DLD1 (cell line): ENCODE results near the gene ADGRA1.

Experiments
- in situ Hi-C: cut with HindIII; loops from 2 replicates; pipeline ENCODE4 v1.10.0; 2017; ENCODE audit warnings: low sequenced_read_pairs

Gene ADGRA1, protein sequence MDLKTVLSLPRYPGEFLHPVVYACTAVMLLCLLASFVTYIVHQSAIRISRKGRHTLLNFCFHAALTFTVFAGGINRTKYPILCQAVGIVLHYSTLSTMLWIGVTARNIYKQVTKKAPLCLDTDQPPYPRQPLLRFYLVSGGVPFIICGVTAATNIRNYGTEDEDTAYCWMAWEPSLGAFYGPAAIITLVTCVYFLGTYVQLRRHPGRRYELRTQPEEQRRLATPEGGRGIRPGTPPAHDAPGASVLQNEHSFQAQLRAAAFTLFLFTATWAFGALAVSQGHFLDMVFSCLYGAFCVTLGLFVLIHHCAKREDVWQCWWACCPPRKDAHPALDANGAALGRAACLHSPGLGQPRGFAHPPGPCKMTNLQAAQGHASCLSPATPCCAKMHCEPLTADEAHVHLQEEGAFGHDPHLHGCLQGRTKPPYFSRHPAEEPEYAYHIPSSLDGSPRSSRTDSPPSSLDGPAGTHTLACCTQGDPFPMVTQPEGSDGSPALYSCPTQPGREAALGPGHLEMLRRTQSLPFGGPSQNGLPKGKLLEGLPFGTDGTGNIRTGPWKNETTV

DNA sequence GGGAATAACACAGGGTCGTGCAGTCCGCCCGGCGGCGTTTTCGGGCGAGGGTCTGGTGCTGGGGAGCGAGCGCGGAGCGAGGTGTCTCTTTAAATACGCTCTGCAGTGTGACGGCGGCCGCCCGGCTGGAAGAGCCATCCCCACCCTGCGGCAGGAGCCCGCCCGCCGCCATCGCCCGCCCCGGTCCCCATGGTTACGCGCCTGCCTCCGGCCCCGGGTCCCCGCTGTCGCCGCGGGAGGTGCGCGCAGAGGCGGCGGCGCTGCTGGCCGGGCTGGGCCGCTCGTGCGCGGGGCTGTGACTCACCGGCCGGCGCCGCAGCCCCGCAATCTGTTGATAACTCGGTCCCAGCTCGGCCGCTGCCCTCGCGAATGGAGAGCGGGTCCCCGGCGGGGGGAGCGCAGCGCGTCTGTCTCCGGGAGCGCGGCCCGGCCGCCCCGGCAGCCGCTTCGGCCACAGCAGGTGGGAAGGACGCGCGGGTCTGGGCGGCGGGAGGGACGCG is at the start of gene ADGRA1:
Gene ADGRA1, plus strand, starts transcription at position 246 of the 500 bp plus-strand sequence. CDS start 986 bp downstream, outside the sequence.
- in situ Hi-C loops = no loop called here

DNA sequence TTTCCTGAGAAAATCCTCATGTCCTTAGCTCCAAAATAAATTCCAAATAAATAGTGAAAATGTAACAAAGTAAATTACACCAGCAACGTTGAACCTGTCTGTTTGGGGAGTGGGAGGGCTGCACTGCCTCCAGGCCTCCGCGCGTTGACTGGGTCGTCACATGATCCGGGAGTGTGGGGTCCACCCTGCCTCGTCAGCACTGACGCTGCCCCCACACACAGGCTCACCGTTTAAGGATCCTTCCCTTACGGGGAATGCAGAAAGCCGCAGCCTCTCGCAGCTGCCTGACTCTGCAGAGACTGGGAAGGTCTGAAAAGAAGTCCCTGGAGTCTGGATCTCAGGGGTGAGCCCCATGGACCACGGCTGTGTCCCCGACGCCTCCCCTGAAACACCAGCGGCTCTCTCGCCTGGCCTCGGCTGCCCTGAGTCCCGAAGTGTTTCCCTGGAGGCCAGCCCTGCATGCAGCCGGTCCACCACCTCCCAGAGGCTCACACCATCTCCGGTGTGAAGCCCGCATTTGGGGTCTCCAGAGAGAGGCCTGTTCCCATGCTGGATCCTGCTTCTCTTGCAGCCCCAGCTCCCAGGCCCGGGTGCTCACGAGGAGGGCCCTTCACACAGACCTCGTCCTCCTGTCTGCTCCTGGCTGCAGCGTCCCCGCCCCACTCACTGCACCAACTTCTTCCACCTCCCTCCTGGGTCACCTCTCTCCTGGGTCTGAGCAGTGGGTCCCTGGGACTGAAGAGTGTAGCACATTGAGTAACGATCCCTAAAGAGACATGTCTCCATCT is 49.5 kb upstream of the ADGRA1 start:
- in situ Hi-C loops = loop anchor here (25.0 kb wide), 2 partner anchors 101 to 124 kb away; partner anchors contain the start of genes CFAP46 and KNDC1

DNA sequence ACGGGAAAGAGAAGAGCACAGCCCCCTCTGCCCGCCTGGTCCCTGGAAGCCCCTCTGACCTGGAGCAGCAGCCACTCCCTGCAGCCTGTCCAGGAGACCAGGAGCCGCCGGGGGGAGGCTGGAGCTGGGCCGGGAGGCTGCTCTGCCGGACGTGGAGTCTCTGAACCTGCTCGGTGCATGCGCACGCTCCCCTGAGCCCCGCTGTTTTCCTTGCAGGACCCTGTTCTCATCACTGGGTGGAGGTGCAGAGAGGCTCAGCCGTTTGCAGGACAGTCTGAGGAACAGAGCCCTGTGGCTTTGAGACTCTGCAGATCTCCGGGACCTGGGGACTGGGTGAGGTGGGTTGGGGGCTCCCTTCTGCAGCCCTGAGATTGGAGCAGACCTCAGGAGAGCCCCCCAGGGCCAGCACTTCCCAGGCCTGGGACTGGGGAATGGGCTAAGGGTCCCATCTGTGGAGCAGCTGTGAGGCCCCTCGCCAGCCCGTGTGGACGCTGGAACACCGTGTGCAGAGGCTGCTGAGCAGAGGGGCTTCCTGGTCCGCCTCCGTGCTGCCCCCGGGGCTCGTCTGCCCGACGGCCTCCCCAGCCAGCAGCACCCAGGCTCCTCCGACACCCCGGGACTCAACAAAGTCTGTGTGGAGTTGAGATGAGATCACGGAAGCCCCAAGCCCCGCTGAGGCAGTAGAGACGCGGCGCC is 48.5 kb upstream of the ADGRA1 start:
- in situ Hi-C loops = loop anchor here (25.0 kb wide), 2 partner anchors 102 to 123 kb away; partner anchors contain the start of genes CFAP46 and KNDC1

DNA sequence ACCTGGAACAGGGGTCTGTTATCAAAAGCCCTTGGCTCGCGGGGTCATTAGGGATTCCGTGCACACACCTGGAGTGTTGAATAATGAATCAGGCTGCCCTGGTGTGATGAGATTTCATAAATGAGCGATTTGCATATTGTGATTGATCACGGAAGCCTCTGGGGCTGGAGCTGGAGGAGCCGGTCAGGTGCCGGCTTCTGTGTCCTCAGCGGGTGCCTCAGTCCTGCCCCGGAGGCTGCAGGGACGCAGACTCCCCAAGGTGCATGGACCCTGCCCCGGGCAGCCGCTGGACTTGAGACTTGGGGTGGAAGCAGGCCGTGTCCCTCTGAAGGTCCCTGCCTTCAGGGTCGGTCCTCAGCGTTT is 47.9 kb upstream of the ADGRA1 start:
- in situ Hi-C loops = loop anchor here (25.0 kb wide), 2 partner anchors 102 to 123 kb away; partner anchors contain the start of genes CFAP46 and KNDC1

DNA sequence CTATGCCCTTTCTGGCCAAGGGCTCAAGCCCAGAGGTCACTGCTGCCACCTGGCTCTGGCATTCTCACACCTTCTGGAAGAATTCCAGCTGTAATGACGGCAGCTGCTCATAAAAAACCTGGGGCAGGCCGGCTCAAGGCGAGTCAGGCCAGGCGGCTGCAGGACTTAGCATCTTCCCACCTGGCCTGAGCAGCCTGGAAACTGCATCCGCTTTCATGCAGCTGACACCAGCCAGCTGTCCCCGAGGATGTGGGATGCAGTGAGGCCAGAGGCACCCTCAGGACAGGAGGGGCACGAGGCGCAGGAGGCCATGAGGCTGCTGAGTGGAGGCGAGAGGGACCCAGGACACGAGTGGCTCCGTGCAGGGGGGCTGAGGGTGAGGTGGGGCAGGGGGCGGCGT is 47.5 kb upstream of the ADGRA1 start:
- in situ Hi-C loops = loop anchor here (25.0 kb wide), 2 partner anchors 103 to 122 kb away; partner anchors contain the start of genes CFAP46 and KNDC1

DNA sequence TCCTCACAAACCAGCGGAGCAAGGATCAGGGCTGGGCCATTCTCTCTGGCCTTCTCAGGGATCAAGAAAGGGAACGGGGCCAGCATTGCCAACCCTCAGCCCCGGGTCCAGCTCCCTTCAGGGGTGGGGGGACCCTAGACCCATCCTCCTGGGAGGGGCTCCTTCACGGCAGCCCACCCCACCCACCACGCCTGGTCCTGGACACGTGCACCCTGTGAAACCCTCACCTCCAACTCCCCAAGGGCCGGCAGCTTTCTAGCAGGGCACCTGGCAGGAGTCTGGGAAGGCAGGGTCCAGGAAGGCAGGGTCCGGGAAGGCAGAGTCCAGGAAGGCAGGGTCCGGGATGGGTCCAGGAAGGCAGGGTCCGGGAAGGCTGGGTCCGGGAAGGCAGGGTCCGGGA is 46.6 kb upstream of the ADGRA1 start:
- in situ Hi-C loops = loop anchor here (25.0 kb wide), 2 partner anchors 104 to 121 kb away; partner anchors contain the start of genes CFAP46 and KNDC1

DNA sequence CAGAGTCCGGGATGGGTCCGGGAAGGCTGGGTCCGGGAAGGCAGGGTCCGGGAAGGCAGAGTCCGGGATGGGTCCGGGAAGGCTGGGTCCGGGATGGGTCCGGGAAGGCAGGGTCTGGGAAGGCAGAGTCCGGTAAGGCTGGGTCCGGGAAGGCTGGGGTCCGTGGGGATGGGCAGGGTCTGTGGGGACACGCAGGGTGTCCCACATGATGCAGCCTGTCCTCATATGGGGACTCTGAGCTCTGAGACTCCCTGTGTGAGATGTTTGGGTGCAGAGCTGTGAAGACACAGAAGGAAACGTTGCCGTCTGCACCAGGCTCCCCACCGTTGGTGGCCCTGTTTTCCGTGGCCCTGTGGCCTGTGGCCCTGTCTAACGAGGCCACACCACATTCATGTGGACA is 45.7 kb upstream of the ADGRA1 start:
- in situ Hi-C loops = loop anchor here (25.0 kb wide), 2 partner anchors 105 to 120 kb away; partner anchors contain the start of genes CFAP46 and KNDC1

DNA sequence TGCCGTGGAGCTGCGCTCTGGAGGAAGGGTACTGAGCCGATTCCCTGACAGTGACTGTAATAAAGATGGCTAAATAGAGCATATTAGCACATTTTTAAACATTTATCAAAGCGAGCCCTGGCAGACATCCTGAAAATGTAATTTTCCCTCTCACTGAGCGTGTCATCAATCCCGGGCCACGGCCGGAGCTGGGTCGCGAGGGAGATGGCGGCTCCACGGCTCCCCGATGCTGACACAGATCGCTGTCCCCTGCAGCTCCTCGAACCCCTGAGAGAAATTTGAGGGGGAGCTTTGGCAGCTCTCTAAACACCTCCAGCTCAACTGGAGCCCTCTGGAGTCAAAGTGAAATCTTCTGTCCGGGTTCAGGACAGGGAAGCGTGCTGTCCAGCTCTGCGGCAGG is 44.9 kb upstream of the ADGRA1 start:
- in situ Hi-C loops = loop anchor here (25.0 kb wide), 2 partner anchors 106 to 119 kb away; partner anchors contain the start of genes CFAP46 and KNDC1

DNA sequence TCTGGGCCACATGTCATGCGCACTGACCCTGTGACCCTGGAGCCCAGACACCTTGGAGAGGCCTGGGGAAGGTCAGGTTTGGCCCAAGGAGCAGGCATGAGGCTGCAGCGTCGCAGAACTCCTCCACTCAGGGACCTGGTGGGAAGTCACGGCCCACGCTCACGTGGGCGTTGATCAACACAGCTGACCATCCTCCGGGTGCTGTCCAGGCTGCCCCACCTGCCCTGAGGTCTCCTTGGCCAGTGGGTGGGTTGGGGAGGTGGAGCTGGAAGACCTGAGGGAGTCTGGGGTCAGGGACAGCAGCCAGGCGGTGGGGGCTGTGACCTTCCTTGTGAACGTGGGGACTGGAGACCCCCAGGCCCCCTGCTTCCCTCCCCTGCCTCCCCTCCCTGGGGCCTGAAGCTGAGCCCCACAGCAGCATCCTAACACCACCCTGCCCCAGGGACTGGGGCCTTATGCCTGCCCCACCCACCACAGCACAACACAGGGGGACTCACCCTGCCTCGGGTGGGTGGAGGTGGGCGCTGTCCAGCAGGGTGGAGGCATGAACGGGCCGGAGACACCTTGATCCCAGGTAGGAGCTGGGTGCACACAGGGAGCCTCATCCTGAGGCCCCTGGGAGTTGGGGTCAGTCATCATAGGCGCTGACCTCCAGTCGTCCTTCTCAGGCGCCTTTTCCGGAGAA is 44.0 kb upstream of the ADGRA1 start:
- in situ Hi-C loops = loop anchor here (25.0 kb wide), 2 partner anchors 106 to 119 kb away; partner anchors contain the start of genes CFAP46 and KNDC1

DNA sequence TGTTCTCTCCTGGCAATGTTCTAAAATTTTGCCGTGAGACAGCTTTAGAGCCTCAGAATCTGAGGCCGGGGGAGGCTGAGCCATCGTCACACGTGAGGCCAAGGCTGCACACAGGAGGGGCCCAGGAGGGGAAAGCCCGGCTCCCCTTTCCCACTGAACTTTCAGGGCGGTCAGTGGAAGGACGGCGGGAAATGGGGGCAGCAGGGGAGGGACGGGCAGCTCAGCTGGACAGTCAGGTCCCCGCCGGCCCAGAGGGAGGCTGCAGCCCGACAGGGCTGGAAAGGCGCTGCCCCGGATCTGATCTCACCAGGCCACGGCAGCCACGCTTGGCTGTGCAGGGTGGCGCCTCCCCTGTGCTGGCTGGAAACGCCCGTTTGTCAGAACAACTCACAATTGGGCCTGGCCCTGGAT is 43.3 kb upstream of the ADGRA1 start:
- in situ Hi-C loops = loop anchor here (25.0 kb wide), 2 partner anchors 107 to 118 kb away; partner anchors contain the start of genes CFAP46 and KNDC1

DNA sequence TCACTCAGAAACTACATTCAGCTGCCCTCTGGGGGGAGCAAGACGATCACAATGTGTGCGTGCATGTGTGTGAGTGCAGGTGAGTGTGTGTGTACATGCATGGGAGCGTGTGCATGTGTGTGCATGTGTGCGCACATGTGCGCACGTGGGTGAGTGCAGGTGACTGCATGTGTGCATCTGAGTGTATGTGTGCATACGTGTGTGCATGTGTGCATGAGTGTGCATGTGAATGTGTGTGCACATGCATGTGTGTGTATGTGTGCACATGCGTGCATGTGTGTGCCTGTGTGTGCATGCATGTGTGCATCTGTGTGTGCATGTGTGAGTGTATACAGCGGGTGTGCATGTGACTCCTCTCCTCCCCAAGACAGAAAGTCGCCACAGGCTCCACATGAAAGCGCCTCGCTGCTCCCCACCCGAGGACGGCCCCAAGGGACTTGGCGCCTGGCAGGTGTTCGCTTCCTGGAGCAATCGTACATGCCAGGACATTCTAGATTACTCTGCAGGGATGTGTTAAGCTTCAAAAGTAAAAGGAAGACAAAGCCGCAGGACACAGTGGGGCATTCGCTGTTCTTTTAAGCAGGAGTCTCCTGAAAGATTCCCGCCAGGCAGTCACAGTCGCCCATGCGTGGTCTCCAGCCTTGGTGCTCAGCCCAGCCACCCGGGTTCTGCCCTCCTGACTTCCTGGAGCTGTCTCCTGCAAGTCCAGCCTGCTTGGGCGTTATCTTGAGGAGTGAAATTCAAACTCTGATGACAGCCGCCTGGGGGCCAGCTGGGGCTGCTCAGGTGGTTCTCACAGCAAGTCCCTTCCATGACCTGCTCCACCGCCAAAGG is 42.0 kb upstream of the ADGRA1 start:
- in situ Hi-C loops = loop anchor here (25.0 kb wide), 2 partner anchors 108 to 117 kb away; partner anchors contain the start of genes CFAP46 and KNDC1

DNA sequence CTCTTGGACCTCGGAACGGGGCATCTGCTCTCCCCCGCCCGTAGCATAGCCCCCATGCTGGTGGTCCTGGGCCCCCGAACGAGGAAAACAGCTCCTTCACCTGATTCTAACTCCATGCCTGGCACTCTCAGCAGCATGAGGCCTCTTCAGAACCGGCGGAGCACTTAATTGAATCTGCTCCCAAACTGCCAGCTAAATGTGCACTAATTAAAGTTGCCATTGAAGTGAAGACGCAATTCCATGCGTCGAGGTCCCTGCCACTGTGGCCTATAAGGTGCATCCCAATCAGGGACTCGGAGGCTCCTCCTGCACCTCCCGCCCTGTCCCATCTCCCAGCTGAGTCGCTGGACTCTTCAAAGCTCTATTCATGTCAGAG is 41.3 kb upstream of the ADGRA1 start:
- in situ Hi-C loops = loop anchor here (25.0 kb wide), 2 partner anchors 109 to 116 kb away; partner anchors contain the start of genes CFAP46 and KNDC1

DNA sequence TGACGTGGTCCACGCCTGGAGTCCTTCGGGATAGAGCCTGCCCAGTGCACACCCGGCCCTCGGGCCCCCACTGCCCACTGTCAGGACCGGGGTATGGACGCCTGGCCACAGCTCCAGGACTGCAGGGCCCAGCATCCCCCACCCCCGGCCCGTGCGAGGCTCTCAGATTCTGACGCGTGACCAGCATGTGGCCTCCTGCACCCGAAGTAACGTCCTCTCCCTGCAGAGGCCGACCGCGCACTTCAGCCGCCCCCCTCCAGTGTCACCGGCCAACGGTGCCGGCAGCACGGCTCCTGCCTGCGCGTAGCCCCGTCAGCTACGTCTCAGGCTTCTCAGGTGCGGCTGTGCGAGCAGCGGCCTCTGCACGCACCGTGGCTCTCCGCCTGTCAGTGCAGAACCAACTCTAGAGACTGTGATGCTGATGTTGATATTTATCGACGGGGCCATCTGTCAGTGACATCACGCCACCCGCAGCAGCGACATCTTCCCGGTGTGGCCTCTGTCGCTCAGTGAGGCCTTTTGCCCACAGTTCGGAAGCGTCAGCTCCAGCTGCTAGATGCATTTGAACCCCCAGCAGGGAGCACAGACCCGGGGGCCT is 40.1 kb upstream of the ADGRA1 start:
- in situ Hi-C loops = loop anchor here (25.0 kb wide), 2 partner anchors 110 to 115 kb away; partner anchors contain the start of genes CFAP46 and KNDC1

DNA sequence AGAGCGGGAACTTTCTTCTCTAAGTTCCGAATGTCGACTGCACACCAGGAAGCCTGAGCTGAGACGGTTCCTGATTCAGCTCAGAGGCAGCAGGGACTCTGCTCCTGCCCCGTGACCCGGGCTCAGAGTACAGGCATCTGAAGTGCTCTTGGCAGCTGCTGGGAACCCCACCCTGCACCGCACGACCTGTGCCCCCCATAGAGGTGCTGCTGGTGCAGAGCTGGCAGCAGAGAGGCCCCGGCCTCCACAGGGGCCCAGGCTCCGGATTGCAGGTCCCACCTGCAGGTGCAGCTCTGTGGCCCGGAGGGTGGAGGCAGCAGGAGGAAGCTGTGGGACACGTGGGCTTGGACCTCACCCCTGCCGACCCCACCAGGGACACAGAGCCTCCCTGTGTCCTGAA is 39.5 kb upstream of the ADGRA1 start:
- in situ Hi-C loops = loop anchor here (25.0 kb wide), 2 partner anchors 111 to 114 kb away; partner anchors contain the start of genes CFAP46 and KNDC1

DNA sequence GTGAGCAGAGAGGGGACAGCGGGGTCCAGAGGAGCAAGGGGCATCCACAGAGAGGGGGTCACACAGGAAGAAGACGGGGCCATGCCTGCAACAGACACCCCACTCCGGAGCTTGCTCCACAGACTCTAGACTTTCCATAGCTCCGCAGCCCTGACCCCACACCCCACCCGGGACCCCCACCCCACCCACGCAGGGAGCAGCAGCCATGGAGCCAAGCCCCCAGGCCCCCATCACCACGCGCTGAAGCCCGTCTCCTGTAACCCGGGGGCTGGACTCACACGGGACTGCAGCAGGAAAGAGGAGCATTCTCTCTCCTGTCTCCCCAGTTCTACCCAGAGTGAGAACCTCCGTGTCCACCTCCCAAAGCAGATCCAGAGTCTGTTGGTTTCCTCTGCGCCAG is 38.8 kb upstream of the ADGRA1 start:
- in situ Hi-C loops = loop anchor here (25.0 kb wide), 2 partner anchors 112 to 113 kb away; partner anchors contain the start of genes CFAP46 and KNDC1

DNA sequence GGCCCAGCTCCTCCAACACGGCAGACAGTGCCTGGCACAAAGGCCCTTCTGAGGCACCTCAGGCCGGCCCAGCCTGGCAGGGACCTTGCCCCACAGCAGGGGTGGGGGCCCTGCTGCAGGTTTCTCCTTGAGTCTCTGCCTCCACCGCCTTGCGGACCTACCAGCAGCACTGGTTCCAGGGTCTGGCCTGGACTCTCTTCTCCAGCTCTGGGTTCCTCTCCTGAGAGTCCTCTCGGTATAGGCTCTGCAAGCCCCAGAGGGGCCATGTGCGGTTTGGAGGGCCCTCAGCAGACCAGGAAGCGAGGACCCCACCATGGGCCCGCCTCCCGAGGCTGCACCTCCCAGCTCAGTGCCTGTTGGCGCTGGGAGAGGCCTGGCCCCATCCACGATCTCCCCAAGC is 38.1 kb upstream of the ADGRA1 start:
- in situ Hi-C loops = loop anchor here (25.0 kb wide), 2 partner anchors 112 to 113 kb away; partner anchors contain the start of genes CFAP46 and KNDC1

DNA sequence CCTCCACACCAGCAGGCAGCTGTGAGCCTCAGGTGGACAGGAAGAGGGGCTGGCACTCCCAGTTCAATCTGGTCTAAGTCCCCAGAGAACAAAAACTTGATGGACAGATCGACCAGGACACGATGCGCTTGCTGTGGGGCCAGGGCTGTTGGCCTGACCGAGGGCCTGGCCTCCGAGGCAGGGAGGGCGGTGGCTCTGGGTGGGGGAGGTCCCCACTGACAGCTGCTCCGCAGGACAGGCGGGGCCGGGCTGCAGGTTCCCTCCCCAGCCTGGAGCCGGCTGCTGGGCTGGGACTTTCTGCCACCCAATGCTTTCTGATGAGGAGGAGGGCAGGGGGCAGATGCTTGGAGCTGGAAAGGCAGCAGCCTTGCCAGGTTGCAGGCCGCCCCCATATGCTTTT is 37.4 kb upstream of the ADGRA1 start:
- in situ Hi-C loops = no loop called here

DNA sequence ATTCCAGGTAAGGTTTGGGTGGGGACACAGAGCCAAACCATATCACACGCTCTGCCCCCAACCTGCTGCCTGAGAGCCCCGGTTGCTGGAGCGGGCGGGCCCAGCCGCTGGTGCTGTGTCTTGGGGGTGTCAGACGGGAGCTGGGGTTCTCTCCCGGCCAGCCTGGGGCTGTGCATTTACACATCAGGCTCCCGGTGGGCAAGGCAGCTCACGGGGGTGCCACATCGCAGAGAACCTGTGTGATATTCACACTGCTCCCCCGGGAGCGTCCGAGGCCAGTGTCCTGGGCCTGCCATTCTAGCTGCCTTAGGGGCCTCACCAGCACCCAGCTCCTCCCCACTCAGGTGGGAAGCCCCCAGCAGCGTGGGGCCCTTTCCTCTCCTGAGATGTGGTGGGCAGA is 35.6 kb upstream of the ADGRA1 start:
- in situ Hi-C loops = no loop called here
